HepG2 (cell line): ENCODE measurements around the gene NTM. TPM values are rescaled to one million over a fixed set of nuclear protein-coding genes. Genes with fewer than 3 reads are reported as not detected.

Experiments
- ATAC-seq: fragments of 200-7000 bp; cut with Tn5 transposase; 3 replicates; pipeline ENCODE4 v1.9.1; 2020; ENCODE audit warnings: mild to moderate bottlenecking, moderate library complexity
- BruUV-seq: library from RNA; stranded (reverse); fragments of 400-500 nt; replicated peaks from 2 replicates; lab custom pipeline; 2021; lab: Mats Ljungman, UMichigan
- CTCF ChIA-PET: fragments of 300-600 bp; formaldehyde crosslinking; extraction: SDS; loops from one replicate; lab custom pipeline; 2021; ENCODE audit warnings: low total read pairs, inconsistent platforms, low intra/inter-chr PET ratio; lab: Yijun Ruan, JAX
- POLR2A ChIA-PET: fragments of 350-600 bp; sonication (Branson Sonifier 250); formaldehyde crosslinking; loops from one replicate; lab custom pipeline; 2020; ENCODE audit warnings: antibody characterized with exemption, inconsistent platforms; lab: Yijun Ruan, JAX
- DNase-seq: peaks from one replicate; pipeline ENCODE4 v3.0.0-alpha.2; 2015; ENCODE audit warnings: low spot score
- FAIRE-seq: peaks from 3 replicates; lab custom pipeline; 2011; peaks lifted over from hg19 to GRCh38; lab: Jason Lieb, UNC
- H2AFZ ChIP-seq: one replicate; pipeline ENCODE4 v1.6.1; 2011; ENCODE audit warnings: low read length, inconsistent platforms
- H3K27ac ChIP-seq: fragments of 300-600 bp; 3 replicates; pipeline ENCODE4 v1.8.0; 2011; ENCODE audit warnings: mixed run types, mild to moderate bottlenecking, mixed read lengths, low read length, inconsistent platforms; ENCODE audit not compliant: insufficient read depth; ENCODE audit errors: extremely low read length
- H3K27me3 ChIP-seq, 2 experiments: fragments of 200-600 bp in 1 of 2; 2 replicates in 1 of 2; 3 replicates in 1 of 2; pipeline versions ENCODE4 v1.6.0 to v1.8.0; 2011; ENCODE audit warnings: low read length in 2 of 2, mild to moderate bottlenecking in 2 of 2, moderate library complexity in 2 of 2, inconsistent platforms in 1 of 2; ENCODE audit not compliant: insufficient read depth in 2 of 2, control insufficient read depth in 1 of 2
- H3K36me3 ChIP-seq, 2 experiments: fragments of 200-600 bp in 1 of 2; replicated peaks in 1 of 2; 2 replicates in 1 of 2; 3 replicates in 1 of 2; pipeline versions ENCODE4 v1.5.1 to v1.8.0; 2011; ENCODE audit warnings: low read length in 2 of 2, inconsistent platforms in 1 of 2; ENCODE audit not compliant: insufficient read depth in 2 of 2, control insufficient read depth in 1 of 2
- H3K4me1 ChIP-seq: 2 replicates; pipeline ENCODE4 v1.5.1; 2012; ENCODE audit warnings: low read length, inconsistent platforms; ENCODE audit not compliant: insufficient read depth
- H3K4me2 ChIP-seq: 2 replicates; pipeline ENCODE4 v1.6.0; 2011; ENCODE audit warnings: low read depth, low read length, inconsistent platforms
- H3K4me3 ChIP-seq, 3 experiments: fragments of 200-600 bp in 1 of 3; sonication (generic), shearing (Covaris generic) in 1 of 3; replicated peaks in 1 of 3; 2 replicates each; pipeline ENCODE4 v1.5.1; 2011 to 2016; ENCODE audit warnings: low read length in 3 of 3, inconsistent platforms in 2 of 3, low read depth in 2 of 3, mild to moderate bottlenecking in 2 of 3, control low read depth in 1 of 3, mixed read lengths in 1 of 3; ENCODE audit not compliant: insufficient read depth in 1 of 3
- H3K79me2 ChIP-seq: one replicate; pipeline ENCODE4 v1.6.1; 2011; ENCODE audit warnings: low read length, inconsistent platforms; ENCODE audit not compliant: insufficient read depth
- H3K9ac ChIP-seq: 2 replicates; pipeline ENCODE4 v1.6.0; 2011; ENCODE audit warnings: mild to moderate bottlenecking, low read depth, low read length, inconsistent platforms; ENCODE audit not compliant: insufficient read depth
- H3K9me3 ChIP-seq: 2 replicates; pipeline ENCODE4 v1.5.1; 2012; ENCODE audit warnings: mild to moderate bottlenecking, low read length
- H4K20me1 ChIP-seq: 2 replicates; pipeline ENCODE4 v1.6.0; 2011; ENCODE audit warnings: inconsistent platforms, mild to moderate bottlenecking, low read length, moderate library complexity; ENCODE audit not compliant: insufficient read depth
- CENPT ChIP-seq: sonication (generic); formaldehyde crosslinking; IDR thresholded peaks from 2 replicates; pipeline ENCODE4 v1.8.0; 2022; ENCODE audit warnings: low read depth, mild to moderate bottlenecking, moderate library complexity, missing genetic modification reagents
- EEA1 ChIP-seq: sonication (generic); formaldehyde crosslinking; IDR thresholded peaks from 2 replicates; pipeline ENCODE4 v1.5.1; 2020; ENCODE audit warnings: mild to moderate bottlenecking, missing genetic modification reagents, borderline replicate concordance
- MBD4 ChIP-seq: IDR thresholded peaks from 2 replicates; pipeline ENCODE4 v1.6.1; 2012; ENCODE audit warnings: low read length, inconsistent platforms, borderline replicate concordance
- NR2F2 ChIP-seq: IDR thresholded peaks from 2 replicates; pipeline ENCODE4 v1.6.1; 2012; ENCODE audit warnings: low read depth, inconsistent platforms, borderline replicate concordance
- PTBP1 ChIP-seq: fragments of 200-400 bp; formaldehyde crosslinking; IDR thresholded peaks from 2 replicates; pipeline ENCODE4 v1.6.1; 2018; ENCODE audit warnings: low read length, low read depth; ENCODE audit not compliant: poor library complexity, severe bottlenecking
- SMARCC2 ChIP-seq: fragments of 450-650 bp; IDR thresholded peaks from 2 replicates; pipeline ENCODE4 v1.6.1; 2017; ENCODE audit warnings: antibody characterized with exemption, mild to moderate bottlenecking
- TCF7L2 ChIP-seq: IDR thresholded peaks from 2 replicates; pipeline ENCODE4 v1.6.1; 2011; ENCODE audit warnings: mild to moderate bottlenecking, low read depth, low read length, moderate library complexity
- ZNF260 ChIP-seq: sonication (generic); formaldehyde crosslinking; IDR thresholded peaks from 2 replicates; pipeline ENCODE4 v1.4.0; 2020; ENCODE audit warnings: missing genetic modification reagents, low read depth, mild to moderate bottlenecking, borderline replicate concordance
- ZNF331 ChIP-seq: sonication (generic); formaldehyde crosslinking; IDR thresholded peaks from 2 replicates; pipeline ENCODE4 v1.4.0; 2020; ENCODE audit warnings: missing genetic modification reagents
- ZNF33A ChIP-seq: sonication (generic); formaldehyde crosslinking; IDR thresholded peaks from 2 replicates; pipeline ENCODE4 v1.5.1; 2020; ENCODE audit warnings: missing genetic modification reagents, mild to moderate bottlenecking, moderate library complexity, borderline replicate concordance
- ZNF639 ChIP-seq: conservative IDR thresholded peaks from 2 replicates; pipeline ENCODE4 v1.6.1; 2018; ENCODE audit warnings: missing genetic modification reagents
- WGBS: methylation state at CpG from one replicate; pipeline ENCODE4 v1.1.6; 2017; ENCODE audit warnings: low lambda C conversion rate; 5-methylcytosine and 5-hydroxymethylcytosine counted together
- in situ Hi-C: cut with HindIII; loops from 2 replicates; pipeline ENCODE4 v1.10.0; 2017; ENCODE audit warnings: low pct_unique_long_range_greater_than_20kb; ENCODE audit not compliant: extremely low pct_ligation_motif_present
- intact Hi-C: fragments of 100-400 bp; cut with micrococcal nuclease; formaldehyde crosslinking; loops from one replicate; pipeline ENCODE4 v1.10.0; 2022; ENCODE audit not compliant: unreplicated experiment
- polyA plus RNA-seq, 8 experiments: library from polyadenylated mRNA; depleted of rRNA in 3 of 8; stranded (reverse) in 7 of 8; unstranded in 1 of 8; fragments of >200 nt; fragmentation: Illumina TruSeq in 4 of 8; extraction: Trizol in 4 of 8; gene quantifications; 2 replicates each; pipeline versions ENCODE4 v1.2.1 to v1.2.3, GENCODE V29; 2011 to 2016; ENCODE audit warnings: low read depth in 4 of 8, missing spikeins in 1 of 8, mixed read lengths in 1 of 8; ENCODE audit not compliant: insufficient read depth in 1 of 8
- total RNA-seq, 5 experiments: library from RNA; depleted of rRNA; stranded (reverse); fragments of >200 nt; fragmentation: Illumina TruSeq; extraction: Trizol; gene quantifications; 2 replicates each; pipeline ENCODE4 v1.2.3, GENCODE V29; 2016; ENCODE audit warnings: low read depth in 1 of 5

NTM gene
- total and polyA plus RNA-seq, 2 of the 13 experiments (the other 11 are each of a cell fraction or from before 2014, with no cell fraction given) = not detected

DNA sequence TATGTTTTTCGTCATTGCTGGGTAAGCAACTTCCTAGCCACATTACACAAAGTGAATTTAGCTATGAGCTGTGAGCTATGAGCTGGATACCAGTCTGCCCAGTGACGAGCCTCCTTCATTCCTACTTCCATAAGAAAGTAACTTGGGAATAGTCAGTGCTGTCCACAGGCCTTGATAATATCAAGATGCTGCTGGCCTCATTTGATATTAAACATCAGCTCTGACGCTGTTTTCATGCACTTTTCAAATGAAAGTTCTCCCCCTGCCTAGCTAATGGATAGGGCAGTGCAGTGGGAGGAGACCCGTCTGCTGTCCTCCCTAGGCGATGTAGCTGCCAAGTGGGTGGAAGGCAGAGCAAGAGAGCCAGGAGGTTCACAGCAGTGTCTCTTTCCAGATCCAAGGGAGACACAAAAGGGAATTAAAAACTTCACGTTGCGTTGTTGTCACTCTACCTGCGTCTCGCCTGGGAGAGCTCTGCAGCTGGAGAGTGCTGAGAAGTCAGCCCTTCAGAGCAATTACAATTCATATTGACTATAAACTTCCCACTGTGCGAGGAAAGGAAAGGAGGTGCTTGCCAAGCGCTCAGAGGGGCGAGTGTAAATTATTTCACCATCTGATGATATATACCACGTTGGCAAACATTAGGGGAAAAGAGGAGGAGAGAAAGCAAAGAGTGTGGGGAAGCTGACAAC lies 861.4 kb downstream of the NTM start:
- in situ Hi-C loops (no loop called here), intact Hi-C loops (no loop called here)
- no peak for ATAC-seq
- Histone ChIP-seq H3K4me3 (no peak overlapping the region), H4K20me1 (no peaks in the 10 kb centered on the region), H3K79me2 (no peaks in the 10 kb centered on the region), H3K27me3 (peaks cover 0 to 4% of the 10 kb centered on the region in 2 experiments; a peak in 3 of 5 replicates), H2AFZ (no peak overlapping the region), H3K9ac (no peak overlapping the region), H3K27ac (no peak overlapping the region), H3K36me3 (no peaks in the 10 kb centered on the region), H3K4me2 (no peak overlapping the region), H3K4me1 (no peaks in the 10 kb centered on the region), H3K9me3 (peaks cover 5% of the 10 kb centered on the region; the same call in 1 of the 2 replicates)
- no peak for TF ChIP-seq PTBP1
- no peak for TF ChIP-seq TCF7L2
- no peak for TF ChIP-seq ZNF33A
- no peak for TF ChIP-seq ZNF639 (CRISPR knock-in tag)
- no peak for TF ChIP-seq MBD4
- no peak for TF ChIP-seq ZNF260 (CRISPR knock-in tag)
- TF ChIP-seq NR2F2 = no peak
- TF ChIP-seq CENPT (CRISPR knock-in tag) = no peak
- no peak for TF ChIP-seq ZNF331 (CRISPR knock-in tag)
- no peak for TF ChIP-seq EEA1 (CRISPR knock-in tag)
- no peak for TF ChIP-seq SMARCC2
- no peak for DNase-seq
- ChIA-PET POLR2A (no interaction called here), CTCF (no interaction called here)
- WGBS = 5% methylated on average over 13 of the region's 13 CpGs
- FAIRE-seq = no peak
- BruUV-seq = no TSS peak
